GM21723 (cell line): ENCODE results near the gene CCDC170.

Source experiments
- ATAC-seq: cut with Tn5 transposase; IDR thresholded peaks from one replicate; pipeline ENCODE4 v1.9.1; 2021; ENCODE audit warnings: mild to moderate bottlenecking, moderate library complexity; ENCODE audit not compliant: unreplicated experiment

CCDC170 gene

GRCh38 chr6:151651639-151652038 lies 157.8 kb downstream of the CCDC170 start:
- ATAC-seq, result no peak

- ATAC-seq, result no peak
These were observed 158.5 kb downstream of the CCDC170 start for GRCh38 chr6:151652325-151652724.

- ATAC-seq, result no peak
These were observed 161.3 kb downstream of the CCDC170 start for GRCh38 chr6:151655099-151655498.

- no peak for ATAC-seq
These were observed 162.6 kb downstream of the CCDC170 start for GRCh38 chr6:151656392-151656791.

GRCh38 chr6:151658091-151658490 lies 164.3 kb downstream of the CCDC170 start:
- no peak for ATAC-seq

GRCh38 chr6:151659212-151659611 lies 165.4 kb downstream of the CCDC170 start:
- ATAC-seq, result no peak

GRCh38 chr6:151661509-151661908 lies 167.7 kb downstream of the CCDC170 start:
- ATAC-seq, result no peak

GRCh38 chr6:151661928-151662327 lies 168.1 kb downstream of the CCDC170 start:
- no peak for ATAC-seq

- no peak for ATAC-seq
These were observed 169.7 kb downstream of the CCDC170 start for GRCh38 chr6:151663559-151663958.

GRCh38 chr6:151664390-151664789 lies 170.6 kb downstream of the CCDC170 start:
- no peak for ATAC-seq

GRCh38 chr6:151665329-151665728 lies 171.5 kb downstream of the CCDC170 start:
- ATAC-seq, result no peak

GRCh38 chr6:151666526-151666925 lies 172.7 kb downstream of the CCDC170 start:
- ATAC-seq, result no peak

- no peak for ATAC-seq
These were observed 175.4 kb downstream of the CCDC170 start for GRCh38 chr6:151669208-151669560.

- no peak for ATAC-seq
These were observed 176.3 kb downstream of the CCDC170 start for GRCh38 chr6:151670116-151670515.
